H9 (cell line): ENCODE data around the gene PCNX4. TPM values are rescaled to one million over a fixed set of nuclear protein-coding genes. Genes with fewer than 3 reads are reported as not detected.

Source experiments
- DNase-seq: peaks from one replicate; pipeline ENCODE4 v3.0.0-alpha.2; 2017
- H2AFZ ChIP-seq: one replicate; pipeline ENCODE4 v1.6.1; 2013; ENCODE audit warnings: mild to moderate bottlenecking, low read length, control low read depth, moderate library complexity
- H2AK5ac ChIP-seq: 2 replicates; pipeline ENCODE4 v1.6.1; 2013; ENCODE audit warnings: low read length, control low read depth, mixed read lengths; ENCODE audit not compliant: insufficient read length
- H2BK120ac ChIP-seq: one replicate; pipeline ENCODE4 v1.6.1; 2013; ENCODE audit warnings: low read depth, mild to moderate bottlenecking, low read length, control low read depth, inconsistent platforms; ENCODE audit not compliant: poor library complexity, severe bottlenecking
- H2BK12ac ChIP-seq: 2 replicates; pipeline ENCODE4 v1.6.1; 2013; ENCODE audit warnings: low read length, control low read depth, mixed read lengths, low read depth; ENCODE audit not compliant: insufficient read length
- H2BK15ac ChIP-seq: 2 replicates; pipeline ENCODE4 v1.6.1; 2013; ENCODE audit warnings: low read depth, low read length, control low read depth
- H2BK20ac ChIP-seq: one replicate; pipeline ENCODE4 v1.6.1; 2013; ENCODE audit warnings: low read depth, mild to moderate bottlenecking, low read length, control low read depth, inconsistent platforms; ENCODE audit not compliant: poor library complexity, severe bottlenecking
- H2BK5ac ChIP-seq: 2 replicates; pipeline ENCODE4 v1.6.1; 2013; ENCODE audit warnings: low read length, control low read depth, mixed read lengths; ENCODE audit not compliant: insufficient read length
- H3K14ac ChIP-seq: 2 replicates; pipeline ENCODE4 v1.6.1; 2013; ENCODE audit warnings: low read length, control low read depth; ENCODE audit not compliant: insufficient read depth
- H3K18ac ChIP-seq: 2 replicates; pipeline ENCODE4 v1.6.1; 2013; ENCODE audit warnings: low read depth, mild to moderate bottlenecking, mixed read lengths, low read length, control low read depth; ENCODE audit not compliant: insufficient read length
- H3K23ac ChIP-seq: 2 replicates; pipeline ENCODE4 v1.6.1; 2013; ENCODE audit warnings: low read length, control low read depth, mixed read lengths, low read depth; ENCODE audit not compliant: insufficient read length
- H3K23me2 ChIP-seq: 2 replicates; pipeline ENCODE4 v1.6.1; 2013; ENCODE audit warnings: low read depth, mild to moderate bottlenecking, mixed read lengths, low read length, control low read depth; ENCODE audit not compliant: insufficient read length, poor library complexity, severe bottlenecking
- H3K27ac ChIP-seq: 2 replicates; pipeline ENCODE4 v1.5.1; 2013; ENCODE audit warnings: low read length, control low read depth, mixed read lengths, low read depth; ENCODE audit not compliant: insufficient read length
- H3K27me3 ChIP-seq: 2 replicates; pipeline ENCODE4 v1.6.1; 2013; ENCODE audit warnings: low read length, control low read depth, inconsistent platforms; ENCODE audit not compliant: insufficient read depth
- H3K4ac ChIP-seq: 2 replicates; pipeline ENCODE4 v1.6.1; 2013; ENCODE audit warnings: low read depth, mild to moderate bottlenecking, control low read depth, inconsistent platforms, low read length, moderate library complexity
- H3K4me1 ChIP-seq: 2 replicates; pipeline ENCODE4 v1.6.1; 2013; ENCODE audit warnings: low read length, control low read depth, inconsistent platforms; ENCODE audit not compliant: insufficient read depth
- H3K4me2 ChIP-seq: 2 replicates; pipeline ENCODE4 v1.6.1; 2013; ENCODE audit warnings: low read length, control low read depth, mixed read lengths; ENCODE audit not compliant: insufficient read length, insufficient read depth
- H3K56ac ChIP-seq: 2 replicates; pipeline ENCODE4 v1.6.1; 2013; ENCODE audit warnings: low read depth, mild to moderate bottlenecking, mixed read lengths, low read length, control low read depth; ENCODE audit not compliant: insufficient read length
- H3K79me1 ChIP-seq: 2 replicates; pipeline ENCODE4 v1.6.1; 2013; ENCODE audit warnings: low read depth, mild to moderate bottlenecking, moderate library complexity, low read length, control low read depth, inconsistent platforms; ENCODE audit not compliant: insufficient read depth, poor library complexity, severe bottlenecking
- H3K79me2 ChIP-seq: 2 replicates; pipeline ENCODE4 v1.6.1; 2013; ENCODE audit warnings: low read length, control low read depth, inconsistent platforms; ENCODE audit not compliant: insufficient read depth
- H3K9ac ChIP-seq: 2 replicates; pipeline ENCODE4 v1.6.1; 2013; ENCODE audit warnings: low read length, control low read depth, mixed read lengths; ENCODE audit not compliant: insufficient read length; ENCODE audit errors: extremely low read depth
- H3K9me3 ChIP-seq: one replicate; pipeline ENCODE4 v1.6.1; 2013; ENCODE audit warnings: low read depth, low read length, inconsistent platforms; ENCODE audit not compliant: control insufficient read depth
- H3T11ph ChIP-seq: one replicate; pipeline ENCODE4 v1.6.1; 2013; ENCODE audit warnings: mild to moderate bottlenecking, low read length, control low read depth, inconsistent platforms
- H4K20me1 ChIP-seq: one replicate; pipeline ENCODE4 v1.6.1; 2013; ENCODE audit not compliant: control insufficient read depth, insufficient read length, insufficient read depth
- H4K5ac ChIP-seq: 2 replicates; pipeline ENCODE4 v1.6.1; 2013; ENCODE audit warnings: low read depth, mild to moderate bottlenecking, mixed read lengths, low read length, control low read depth; ENCODE audit not compliant: insufficient read length
- H4K8ac ChIP-seq: replicated peaks from 2 replicates; pipeline ENCODE4 v1.6.1; 2013; ENCODE audit warnings: low read length, control low read depth, mixed read lengths, low read depth; ENCODE audit not compliant: insufficient read length
- H4K91ac ChIP-seq: 2 replicates; pipeline ENCODE4 v1.6.1; 2013; ENCODE audit warnings: low read depth, mild to moderate bottlenecking, moderate library complexity, mixed read lengths, low read length, control low read depth; ENCODE audit not compliant: insufficient read length
- H3K27ac Mint-ChIP-seq, 3 experiments: 2 replicates in 2 of 3; 3 replicates in 1 of 3; pipeline ENCODE4 v1.8.0; 2020 to 2021; ENCODE audit warnings: mixed read lengths in 3 of 3, mild to moderate bottlenecking in 1 of 3, moderate library complexity in 1 of 3
- H3K27me3 Mint-ChIP-seq: 2 replicates; pipeline ENCODE4 v1.8.0; 2021; ENCODE audit warnings: low read depth, mild to moderate bottlenecking, moderate library complexity, mixed read lengths
- H3K36me3 Mint-ChIP-seq, 3 experiments: 2 replicates in 2 of 3; 3 replicates in 1 of 3; pipeline ENCODE4 v1.8.0; 2020 to 2021; ENCODE audit warnings: low read depth in 3 of 3, mixed read lengths in 3 of 3; ENCODE audit not compliant: insufficient read depth in 1 of 3
- H3K4me1 Mint-ChIP-seq, 2 experiments: 2 replicates each; pipeline ENCODE4 v1.8.0; 2020; ENCODE audit warnings: mixed read lengths in 2 of 2
- H3K4me3 Mint-ChIP-seq, 2 experiments: 2 replicates in 1 of 2; 3 replicates in 1 of 2; pipeline ENCODE4 v1.8.0; 2020 to 2021; ENCODE audit warnings: mild to moderate bottlenecking in 2 of 2, mixed read lengths in 2 of 2, moderate library complexity in 1 of 2
- H3K9me3 Mint-ChIP-seq, 2 experiments: 2 replicates in 1 of 2; 3 replicates in 1 of 2; pipeline ENCODE4 v1.8.0; 2020; ENCODE audit warnings: mild to moderate bottlenecking in 2 of 2, mixed read lengths in 2 of 2, moderate library complexity in 1 of 2
- WGBS: extraction: QIAGEN DNeasy Blood & Tissue Kit; methylation state at CpG from one replicate; pipeline ENCODE4 v1.1.7; 2013; ENCODE audit warnings: missing lambda C conversion rate, low lambda C conversion rate, mixed read lengths; ENCODE audit not compliant: insufficient read length; ENCODE audit errors: extremely low coverage; 5-methylcytosine and 5-hydroxymethylcytosine counted together
- total RNA-seq: library from RNA; stranded (reverse); gene quantifications from 2 replicates; pipeline ENCODE4 v1.2.1, GENCODE V29; 2021
- TF ChIP-seq, protein P1 (sequence below): fragments of 200-600 bp; sonication (generic); conservative IDR thresholded peaks from 3 replicates; pipeline ENCODE4 v1.8.0; 2021; ENCODE audit warnings: antibody characterized with exemption, mild to moderate bottlenecking

PCNX4 gene
- total RNA-seq, 1 experiment from 2014 or later: 40.0 TPM

DNA sequence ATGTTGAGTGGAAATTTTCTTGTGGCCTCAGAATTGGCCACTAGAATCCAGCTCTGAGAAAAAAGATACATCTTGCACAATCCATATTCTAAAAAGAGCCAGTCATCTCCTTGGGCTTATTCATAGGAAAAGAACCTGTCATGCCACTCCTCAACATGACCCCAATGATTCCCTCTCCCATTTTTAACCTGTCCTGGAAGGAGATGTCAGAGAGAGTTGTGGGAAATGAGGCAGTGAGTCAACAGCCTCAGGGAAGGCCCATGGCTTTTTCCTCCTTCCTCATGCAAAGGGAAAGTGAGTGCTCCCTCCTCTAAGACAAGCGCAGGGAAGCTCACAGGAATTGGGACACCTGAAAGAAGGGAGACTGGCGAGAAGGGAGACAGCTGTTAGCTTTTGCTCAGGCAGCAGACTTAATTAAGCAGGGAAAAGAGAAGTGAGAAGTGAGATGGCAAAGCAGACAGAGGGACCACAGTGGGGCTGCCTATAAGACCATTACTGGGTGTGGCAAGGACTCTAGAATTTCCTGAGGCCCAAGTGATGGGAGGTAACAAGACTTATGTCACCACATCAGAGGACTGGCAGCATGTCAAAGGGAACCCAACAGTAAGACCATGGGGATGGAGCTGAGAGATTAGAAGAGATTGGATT lies 83.7 kb downstream of the PCNX4 start:
- H3K36me3 Mint-ChIP-seq: peaks cover 0 to 12% (median 11%) of the 10 kb centered on the region in 3 experiments; a peak in 3 of 7 replicates
- no peak overlapping the region for H3K27ac Mint-ChIP-seq
- DNase-seq: no peak
- Histone ChIP-seq H4K91ac (no peak overlapping the region), H3K79me1 (no peaks in the 10 kb centered on the region), H2BK20ac (no peak overlapping the region), H4K20me1 (no peaks in the 10 kb centered on the region), H4K5ac (no peak overlapping the region), H3K56ac (no peak overlapping the region), H3T11ph (no peak overlapping the region), H3K4me2 (no peak overlapping the region), H3K4ac (no peak overlapping the region), H3K14ac (no peak overlapping the region), H3K79me2 (no peaks in the 10 kb centered on the region), H2BK15ac (no peak overlapping the region), H3K18ac (no peak overlapping the region), H3K9me3 (no peaks in the 10 kb centered on the region), H3K4me1 (no peaks in the 10 kb centered on the region), H3K9ac (no peak overlapping the region), H2BK5ac (no peak overlapping the region), H3K23me2 (no peaks in the 10 kb centered on the region), H3K23ac (no peak overlapping the region), H2AFZ (no peak overlapping the region), H2AK5ac (no peak overlapping the region), H3K27me3 (no peaks in the 10 kb centered on the region), H2BK120ac (no peak overlapping the region), H2BK12ac (no peak overlapping the region), H4K8ac (no peak overlapping the region), H3K27ac (no peak overlapping the region)
- peaks cover 2% of the 10 kb centered on the region for H3K27me3 Mint-ChIP-seq
- H3K4me1 Mint-ChIP-seq: peaks cover 4 to 11% of the 10 kb centered on the region in 2 experiments; a peak in 3 of 4 replicates
- TF ChIP-seq, protein P1, sequence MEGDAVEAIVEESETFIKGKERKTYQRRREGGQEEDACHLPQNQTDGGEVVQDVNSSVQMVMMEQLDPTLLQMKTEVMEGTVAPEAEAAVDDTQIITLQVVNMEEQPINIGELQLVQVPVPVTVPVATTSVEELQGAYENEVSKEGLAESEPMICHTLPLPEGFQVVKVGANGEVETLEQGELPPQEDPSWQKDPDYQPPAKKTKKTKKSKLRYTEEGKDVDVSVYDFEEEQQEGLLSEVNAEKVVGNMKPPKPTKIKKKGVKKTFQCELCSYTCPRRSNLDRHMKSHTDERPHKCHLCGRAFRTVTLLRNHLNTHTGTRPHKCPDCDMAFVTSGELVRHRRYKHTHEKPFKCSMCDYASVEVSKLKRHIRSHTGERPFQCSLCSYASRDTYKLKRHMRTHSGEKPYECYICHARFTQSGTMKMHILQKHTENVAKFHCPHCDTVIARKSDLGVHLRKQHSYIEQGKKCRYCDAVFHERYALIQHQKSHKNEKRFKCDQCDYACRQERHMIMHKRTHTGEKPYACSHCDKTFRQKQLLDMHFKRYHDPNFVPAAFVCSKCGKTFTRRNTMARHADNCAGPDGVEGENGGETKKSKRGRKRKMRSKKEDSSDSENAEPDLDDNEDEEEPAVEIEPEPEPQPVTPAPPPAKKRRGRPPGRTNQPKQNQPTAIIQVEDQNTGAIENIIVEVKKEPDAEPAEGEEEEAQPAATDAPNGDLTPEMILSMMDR: no peak
- WGBS: no CpG with 5 or more reads among the region's 2 CpGs
- H3K9me3 Mint-ChIP-seq: peaks cover 8 to 10% of the 10 kb centered on the region in 2 experiments; a peak in 4 of 5 replicates
- no peak overlapping the region for H3K4me3 Mint-ChIP-seq
